Activated effector memory CD4-positive, alpha-beta T cell treated with Interleukin-2 at 50 U/mL for 16 hours (primary cell): Measurements from ENCODE around the gene AUH.

Source experiments
- DNase-seq: peaks from one replicate; pipeline ENCODE4 v3.0.0-alpha.2; 2020

The AUH gene

DNA sequence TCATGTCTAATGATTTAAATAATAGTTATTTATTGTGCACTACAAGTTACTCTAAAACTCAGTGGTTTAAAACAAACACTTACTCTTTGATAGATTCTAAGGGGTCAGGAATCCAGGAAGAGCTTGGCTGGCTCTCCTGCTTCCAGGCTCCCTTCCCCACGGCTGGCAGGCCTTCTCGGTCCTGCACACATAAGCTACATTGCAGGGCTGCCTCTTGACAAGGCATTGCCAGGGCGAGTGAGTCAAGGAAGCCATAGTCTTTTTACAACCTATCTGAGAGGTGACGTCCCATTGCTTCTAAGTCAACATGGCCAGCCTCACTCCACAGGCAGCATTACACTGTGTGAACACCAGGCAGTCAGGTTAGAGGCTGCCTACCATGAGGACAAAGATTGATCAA, 119.8 kb downstream of the AUH start:
- DNase-seq, result no peak

DNA sequence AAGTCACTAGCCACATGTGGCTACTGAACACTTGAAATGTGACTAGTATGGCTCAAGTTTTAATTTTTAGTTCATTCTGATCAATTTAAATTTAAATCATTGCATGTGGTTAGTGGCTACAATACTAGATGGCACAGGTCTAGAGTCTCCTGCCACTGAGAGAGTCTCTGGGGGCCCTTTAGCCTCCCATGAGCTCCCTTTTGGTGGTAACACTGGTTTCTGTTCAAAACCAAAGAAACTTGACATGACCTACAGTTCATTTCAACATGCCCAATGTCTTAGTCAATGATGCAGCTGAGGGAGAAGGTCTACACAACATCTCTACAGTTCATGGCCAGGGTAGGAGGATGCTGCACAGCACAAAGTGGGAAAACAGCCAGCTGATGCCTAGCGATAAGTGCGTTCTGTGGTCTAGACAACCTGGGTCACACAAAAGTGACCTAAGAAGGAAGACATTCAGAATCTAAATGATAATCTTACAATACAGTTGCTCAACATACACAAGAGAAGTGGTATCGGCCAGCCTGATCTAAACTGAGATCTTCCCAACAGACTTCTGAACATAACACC, 121.0 kb downstream of the AUH start:
- no peak for DNase-seq

DNA sequence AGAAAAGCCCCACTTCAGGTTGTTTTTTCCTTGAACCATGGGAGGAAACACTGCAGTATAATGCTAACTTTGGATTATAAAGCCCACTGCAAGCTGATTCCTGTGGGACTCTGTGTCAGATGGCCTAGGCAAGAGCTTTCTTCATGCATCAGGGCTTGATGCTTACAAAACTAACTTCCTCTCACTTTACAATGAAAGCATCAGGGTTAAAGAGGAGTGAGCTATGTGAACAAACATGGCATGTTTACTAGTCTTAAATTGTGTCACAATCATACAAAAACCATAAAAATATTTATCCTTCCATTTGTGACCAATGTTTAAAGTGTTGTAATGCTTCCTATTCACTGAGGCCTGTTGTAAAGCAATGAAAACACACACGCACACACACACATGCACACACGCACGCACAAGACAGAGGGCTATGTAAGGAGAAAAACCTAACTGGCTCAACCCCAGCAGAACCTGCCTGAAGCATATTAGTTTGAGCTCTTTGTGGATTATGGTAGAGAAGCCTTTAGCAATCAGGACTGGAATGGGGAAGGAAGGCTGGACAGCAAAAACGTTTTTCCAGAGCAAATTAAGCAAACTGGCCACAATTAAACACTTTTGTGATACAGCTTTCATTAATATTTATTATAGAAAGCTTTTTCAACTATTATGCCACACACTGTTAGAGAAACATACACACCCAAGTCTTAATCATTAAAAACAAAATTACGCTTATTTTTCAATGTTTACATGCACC, 122.2 kb downstream of the AUH start:
- no peak for DNase-seq

DNA sequence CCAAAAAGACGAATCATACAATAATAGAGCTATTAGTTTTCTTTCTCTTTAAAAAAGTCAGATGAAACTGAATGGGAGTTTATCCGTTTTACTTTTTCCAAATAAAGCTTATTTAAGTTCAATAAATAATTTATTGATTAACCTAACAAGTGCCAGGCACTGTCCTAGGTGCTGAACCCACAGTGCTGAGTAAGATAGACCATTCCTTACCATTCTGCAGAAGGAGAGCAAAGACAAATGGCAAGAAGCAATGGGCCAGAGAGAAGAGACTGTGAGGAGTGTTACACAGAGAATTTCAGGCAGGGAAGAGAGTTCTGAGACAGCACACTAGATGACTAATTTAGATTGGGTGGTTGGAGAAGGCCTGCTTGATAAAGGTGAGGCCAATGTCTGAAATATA, 127.2 kb downstream of the AUH start:
- no peak for DNase-seq

DNA sequence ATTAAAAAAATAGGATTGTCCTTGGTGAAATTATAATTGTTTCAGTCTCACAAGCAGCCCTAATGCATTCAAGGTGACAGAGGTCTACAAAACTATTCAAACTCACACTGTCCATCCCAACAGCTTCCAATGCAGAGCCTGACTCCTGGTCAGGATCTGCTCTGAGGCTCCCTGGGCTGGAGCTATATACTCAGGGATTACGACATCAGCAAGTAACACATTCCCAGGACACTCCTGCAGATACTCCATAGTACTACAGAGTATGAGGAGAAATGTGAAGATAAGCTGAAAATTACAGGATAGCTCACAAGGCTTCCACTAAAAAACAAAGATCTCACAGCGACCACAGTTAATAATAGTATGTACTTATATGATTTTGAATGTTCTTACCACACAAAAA, 130.1 kb downstream of the AUH start:
- DNase-seq, result no peak

DNA sequence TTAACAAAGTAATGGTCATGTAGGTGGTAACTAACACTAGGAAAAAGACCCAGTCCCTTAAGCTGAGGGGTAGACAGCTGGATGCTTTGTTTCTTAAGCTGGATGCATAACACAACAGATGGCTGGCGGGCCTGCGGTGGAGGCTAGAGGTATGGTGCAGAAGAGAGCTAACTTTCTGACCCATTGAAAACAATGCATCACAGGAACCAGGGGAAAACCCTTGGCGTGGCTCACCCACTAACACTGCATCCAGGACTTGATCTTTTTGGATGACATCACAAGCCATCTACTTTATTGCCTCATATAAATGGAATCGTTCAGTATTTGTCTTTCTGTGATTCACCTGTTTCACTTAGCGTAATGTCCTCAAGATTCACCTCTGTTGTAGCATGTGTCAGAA, 138.7 kb downstream of the AUH start:
- DNase-seq, result no peak

DNA sequence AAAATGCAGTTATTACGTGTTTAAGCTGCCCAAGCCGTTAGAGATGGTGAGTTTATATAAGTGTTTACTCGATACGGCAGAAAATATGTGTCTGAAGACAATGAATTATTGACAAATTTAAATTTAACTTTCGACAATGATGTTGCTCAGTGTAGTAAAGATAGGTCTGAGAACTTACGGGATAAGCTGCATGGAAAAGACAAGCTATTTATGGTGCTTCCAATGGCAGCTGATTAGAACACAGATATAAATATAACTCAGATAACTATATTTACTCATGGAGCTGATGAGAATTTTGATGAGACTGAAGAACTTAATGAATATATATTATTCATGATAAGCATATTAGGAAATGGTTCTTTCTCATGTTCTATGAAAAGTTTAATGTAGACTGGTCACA, 139.3 kb downstream of the AUH start:
- DNase-seq, result no peak

DNA sequence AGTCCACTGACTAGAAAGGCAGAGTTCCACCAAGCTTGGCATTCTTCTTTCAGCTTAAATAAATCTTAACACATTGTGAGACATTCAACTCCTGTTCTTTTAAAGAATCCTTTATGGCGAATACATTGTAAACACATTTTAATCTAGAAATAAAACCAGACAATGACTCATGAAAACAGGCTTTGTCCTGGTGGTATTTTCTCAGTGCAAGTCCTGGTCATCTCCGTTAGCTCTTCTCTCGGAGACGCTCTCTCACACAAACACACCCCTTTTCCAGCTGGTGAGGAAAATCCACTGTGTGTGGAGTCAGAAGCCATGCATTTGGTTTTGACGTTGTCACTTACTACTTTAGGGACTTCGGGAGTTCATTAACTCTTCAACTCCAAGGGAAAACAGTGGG, 140.4 kb downstream of the AUH start:
- no peak for DNase-seq

DNA sequence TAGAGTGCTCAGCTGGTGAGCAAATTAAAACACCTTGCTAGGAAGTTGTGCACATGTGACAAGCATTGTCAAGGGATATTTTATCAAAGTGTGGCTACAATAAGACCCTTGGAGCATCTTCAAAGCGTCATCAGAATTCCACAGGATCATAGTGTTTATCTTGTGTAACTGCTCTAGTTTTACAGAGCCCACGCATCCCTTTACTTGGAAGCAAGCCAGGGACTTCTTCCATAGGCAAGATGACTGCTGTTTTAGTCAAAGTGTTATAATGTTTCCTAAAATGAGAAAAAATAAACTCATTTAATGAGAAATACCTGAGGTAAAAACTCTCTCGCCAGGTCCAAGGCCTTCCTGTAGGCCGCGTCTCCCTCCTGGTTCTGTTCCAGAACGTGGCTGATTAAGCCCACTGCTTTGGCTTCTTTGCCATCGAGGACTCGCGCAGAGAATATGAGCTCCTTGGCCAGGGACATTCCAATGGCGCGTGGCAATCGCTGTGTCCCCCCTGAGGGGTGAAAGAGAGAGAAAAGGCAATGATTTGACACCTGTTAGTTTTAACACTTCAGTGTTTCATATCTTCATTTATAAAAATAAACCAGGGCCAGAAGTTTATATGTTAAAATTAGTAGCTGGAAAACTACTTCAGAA, 141.1 kb downstream of the AUH start:
- DNase-seq, result no peak

DNA sequence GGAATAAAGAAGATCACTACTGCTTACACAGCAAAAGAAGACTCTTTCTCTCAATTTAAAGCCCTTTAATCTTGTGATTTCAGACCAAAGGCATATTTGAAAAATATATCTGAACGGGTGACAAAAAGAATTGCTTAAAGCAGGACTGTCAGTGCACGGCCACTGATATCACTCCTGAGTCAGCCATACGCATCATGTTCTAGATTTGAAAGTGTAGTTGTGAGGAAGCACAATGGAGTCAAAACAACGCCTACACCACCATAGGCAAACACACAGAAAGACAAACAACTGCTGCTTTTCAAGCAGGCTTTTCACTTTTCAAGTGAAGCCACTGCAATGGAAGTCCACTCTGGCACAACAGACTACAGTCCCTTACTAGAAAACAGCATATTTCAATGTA, 141.7 kb downstream of the AUH start:
- no peak for DNase-seq

DNA sequence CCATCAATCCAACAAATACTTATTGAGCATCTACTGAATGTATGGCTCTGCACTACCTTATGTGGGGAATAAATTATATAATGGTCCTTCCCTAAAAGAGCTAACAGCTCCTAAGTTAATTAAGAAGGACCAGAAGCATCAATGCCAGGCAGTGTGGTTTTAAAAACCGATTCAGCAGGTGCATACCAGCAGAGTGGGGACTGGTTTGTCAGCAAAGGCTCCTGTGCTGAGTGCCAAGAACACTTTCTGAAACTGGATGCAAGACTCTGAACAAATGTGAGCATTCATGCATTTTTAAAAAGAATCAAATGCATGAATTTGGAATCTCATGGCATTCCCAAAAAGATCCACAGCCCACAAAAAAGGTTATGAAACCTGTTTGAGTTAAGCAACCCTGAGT, 142.2 kb downstream of the AUH start:
- DNase-seq, result no peak

DNA sequence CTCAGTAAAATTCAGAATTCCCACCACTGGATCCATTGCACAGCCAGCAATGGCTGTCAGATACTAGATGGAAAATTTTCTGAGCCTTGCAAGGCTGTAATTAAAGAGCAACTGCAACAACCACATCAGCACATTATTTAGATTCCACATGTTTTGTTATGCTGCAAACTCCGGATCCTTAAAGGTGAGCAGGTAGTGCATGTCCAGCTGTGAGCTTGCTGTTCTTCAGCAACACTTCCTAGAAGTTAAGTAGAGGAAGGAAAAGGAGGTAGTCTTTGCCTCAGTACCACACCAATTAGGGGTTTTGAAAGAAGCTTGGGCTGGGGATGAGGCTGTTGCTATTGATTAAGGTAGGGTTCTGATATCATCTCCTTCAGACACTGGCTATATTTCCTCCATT, 144.3 kb downstream of the AUH start:
- DNase-seq, result no peak

DNA sequence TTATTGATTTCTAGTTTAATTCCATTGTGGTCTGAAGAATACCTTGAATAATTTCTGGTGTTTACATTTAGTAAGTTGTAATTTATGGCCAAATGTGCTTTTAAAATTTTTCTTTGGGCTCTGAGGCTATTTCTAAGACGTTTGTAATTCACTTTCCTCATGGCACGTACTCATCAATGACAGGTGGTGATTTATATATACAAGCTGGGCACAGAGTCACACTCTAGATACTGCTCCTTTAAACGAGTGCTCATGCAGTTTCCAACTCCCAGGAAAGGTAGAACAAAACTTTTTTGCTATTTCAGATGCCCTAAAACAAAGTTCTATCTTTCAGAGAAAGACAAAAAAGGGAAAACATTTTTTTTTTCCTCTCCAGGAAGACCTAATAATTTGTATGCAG, 146.9 kb downstream of the AUH start:
- DNase-seq, result no peak

DNA sequence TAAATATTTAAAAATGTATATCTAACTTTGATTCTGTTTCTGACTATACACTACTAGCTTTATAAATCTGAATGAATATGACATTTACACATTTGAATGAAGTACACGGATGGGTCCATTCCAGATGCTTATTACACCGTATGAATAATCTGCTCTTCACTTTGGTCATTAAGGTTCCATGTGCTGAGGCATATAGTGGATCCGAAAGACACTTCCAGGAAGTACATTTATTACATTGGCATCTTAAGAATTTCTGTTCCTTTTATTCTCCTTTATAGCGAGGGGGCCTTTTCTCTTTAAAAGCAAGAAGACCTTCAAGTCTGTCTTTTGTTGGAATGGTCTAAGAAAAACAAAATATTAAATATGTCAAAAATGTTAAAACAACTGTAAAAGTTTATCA, 147.6 kb downstream of the AUH start:
- no peak for DNase-seq

DNA sequence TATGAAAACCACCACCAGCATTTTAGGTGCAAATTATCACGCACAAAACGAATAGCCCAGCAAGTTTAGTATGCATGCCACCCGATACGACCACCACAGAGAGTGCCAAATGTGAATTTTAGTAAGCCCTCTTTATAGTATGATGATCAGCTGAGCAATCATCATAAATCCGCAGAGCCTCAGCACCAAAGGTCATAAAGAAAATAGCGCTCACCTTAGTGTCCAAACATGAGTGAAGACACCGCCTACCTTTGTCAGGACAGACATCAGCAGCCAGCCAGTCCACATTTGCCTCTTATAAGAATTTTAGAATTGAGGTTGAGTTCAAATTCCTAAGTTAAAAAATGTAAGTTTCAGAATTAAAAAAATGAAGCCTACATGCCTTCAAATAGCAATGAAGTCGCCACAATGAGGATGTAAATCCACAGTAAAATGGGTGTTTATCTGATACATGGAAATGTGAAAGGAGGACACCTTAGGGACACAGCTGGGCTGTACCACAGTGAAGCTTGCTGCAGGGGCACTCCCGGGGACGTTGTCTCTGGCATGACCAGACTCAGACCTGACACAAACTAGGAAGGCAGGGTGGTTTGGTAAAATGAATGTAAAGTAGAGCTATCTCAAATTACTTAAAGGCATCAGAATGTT, 149.0 kb downstream of the AUH start:
- no peak for DNase-seq

DNA sequence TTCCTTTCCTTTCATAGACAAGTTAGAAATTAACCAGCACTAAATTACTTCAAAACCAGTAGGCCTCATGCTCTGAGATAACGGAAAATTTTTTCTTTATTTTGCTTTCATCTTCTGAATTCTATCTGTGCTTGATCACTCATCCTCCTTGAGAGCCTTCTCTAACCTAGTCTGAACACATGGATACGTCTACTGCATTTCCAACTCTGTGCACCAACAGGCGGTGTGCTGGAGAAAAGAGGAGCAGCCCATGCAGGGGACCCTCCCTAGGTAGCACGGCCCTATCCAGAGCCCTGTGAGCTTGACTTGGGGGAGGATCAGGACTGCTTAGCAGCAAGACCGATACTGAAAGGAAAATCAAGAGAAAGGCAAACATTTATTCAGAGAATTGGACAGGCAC, 149.8 kb downstream of the AUH start:
- peak; percentile 10 for DNase-seq

DNA sequence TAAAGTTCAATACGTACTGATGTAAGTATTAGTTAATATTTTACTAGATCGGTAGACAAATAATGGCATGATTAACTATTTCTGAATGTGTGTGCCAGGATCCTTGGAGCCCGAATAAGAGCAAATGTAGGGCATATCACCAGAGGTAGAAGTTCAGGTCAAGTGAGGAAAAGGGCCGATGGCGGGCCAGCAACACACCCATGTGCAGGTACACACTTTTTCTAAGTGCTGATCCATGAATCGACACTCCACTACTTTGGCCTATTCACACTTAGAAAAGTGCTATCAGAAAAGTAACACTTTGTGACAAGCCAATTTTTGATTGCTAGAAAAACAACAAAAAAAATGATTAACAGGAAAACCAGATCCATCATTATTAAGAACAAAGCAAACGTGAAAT, 150.3 kb downstream of the AUH start:
- DNase-seq, result no peak

DNA sequence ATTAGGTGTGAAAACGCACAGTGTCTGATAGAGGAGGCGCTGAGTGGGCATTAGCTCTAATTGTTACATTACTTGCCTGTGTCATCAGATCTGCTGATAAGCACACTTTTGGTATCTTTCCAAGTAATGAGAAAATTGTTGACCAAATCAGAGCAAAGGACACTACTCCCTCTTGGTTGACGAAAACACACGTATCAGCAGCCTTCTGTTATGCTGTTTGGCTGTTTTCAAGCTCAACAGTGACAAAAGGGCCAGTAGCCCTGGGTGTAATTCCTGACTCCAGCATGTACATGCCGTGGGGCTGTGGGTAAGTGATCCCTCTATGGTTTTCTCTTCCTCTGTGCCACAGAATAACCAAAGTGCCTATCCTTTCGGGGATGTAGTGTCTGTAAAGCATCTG, 151.4 kb downstream of the AUH start:
- no peak for DNase-seq

DNA sequence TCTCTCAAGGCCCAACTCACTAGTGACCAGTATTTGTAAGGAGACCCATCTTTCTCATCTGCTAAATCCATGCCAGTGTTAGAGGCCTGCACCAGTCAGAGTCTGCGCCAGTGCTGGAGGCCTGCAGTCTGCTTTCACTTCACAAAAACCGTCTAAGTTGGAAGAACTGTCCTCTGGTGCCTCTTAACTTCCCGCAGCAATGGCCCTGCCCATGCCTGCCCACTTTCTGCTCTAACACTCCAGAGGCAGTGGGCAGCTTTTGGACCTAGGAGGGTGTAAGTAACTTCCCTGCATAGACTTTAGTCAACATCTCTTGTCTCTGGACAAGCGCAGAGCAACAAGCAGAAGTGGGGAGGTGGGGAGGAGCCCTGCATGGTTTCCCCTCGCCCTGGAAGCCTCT, 152.9 kb downstream of the AUH start:
- DNase-seq, result no peak

DNA sequence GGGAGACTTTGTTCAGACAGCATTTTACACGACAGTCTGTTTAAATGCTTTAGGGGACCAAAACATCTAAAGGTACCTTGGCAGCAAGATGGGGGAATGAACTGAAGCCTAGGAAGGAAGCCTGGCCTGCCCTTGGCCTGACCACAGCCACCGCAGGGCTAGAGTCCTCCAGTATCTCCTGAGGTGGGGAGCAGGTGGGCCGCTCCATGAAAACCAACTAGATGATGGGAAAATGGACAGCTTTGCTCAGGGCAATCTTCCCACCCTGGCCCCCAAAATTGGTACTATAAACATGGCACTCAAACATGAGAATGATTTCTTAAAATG, 153.3 kb downstream of the AUH start:
- DNase-seq, result no peak

DNA sequence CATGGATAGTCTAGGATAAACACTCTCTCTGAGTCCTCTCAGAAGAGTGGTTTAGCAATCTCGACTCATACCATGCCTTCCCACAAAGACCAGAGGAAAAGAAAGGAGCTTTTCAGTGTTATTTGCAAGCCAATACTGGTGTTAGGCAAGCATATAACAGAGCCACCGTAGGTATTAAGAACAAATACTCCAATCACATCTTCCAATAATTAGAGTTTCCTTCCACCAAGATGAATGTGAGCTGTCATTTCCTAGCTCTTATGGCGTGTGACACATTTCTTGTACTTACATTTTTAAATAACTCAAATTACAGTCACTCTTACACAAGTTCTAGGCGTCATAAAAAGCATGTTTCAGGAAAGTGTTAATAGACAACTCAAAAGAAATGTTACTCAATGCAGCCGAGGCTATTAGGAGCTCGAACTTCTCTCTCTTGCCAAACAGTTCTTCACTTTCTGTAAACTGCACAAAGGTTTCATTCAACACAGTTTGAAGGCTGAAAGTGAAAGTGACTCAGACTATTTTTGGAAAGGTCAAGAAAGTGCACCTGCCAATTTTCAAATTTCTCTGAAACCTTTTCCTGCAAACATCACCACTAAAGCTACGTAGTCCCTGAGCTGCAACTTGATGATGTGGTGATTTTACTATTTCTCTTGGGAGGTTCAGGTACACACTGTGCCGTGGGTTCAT, 153.8 kb downstream of the AUH start:
- DNase-seq, result no peak

DNA sequence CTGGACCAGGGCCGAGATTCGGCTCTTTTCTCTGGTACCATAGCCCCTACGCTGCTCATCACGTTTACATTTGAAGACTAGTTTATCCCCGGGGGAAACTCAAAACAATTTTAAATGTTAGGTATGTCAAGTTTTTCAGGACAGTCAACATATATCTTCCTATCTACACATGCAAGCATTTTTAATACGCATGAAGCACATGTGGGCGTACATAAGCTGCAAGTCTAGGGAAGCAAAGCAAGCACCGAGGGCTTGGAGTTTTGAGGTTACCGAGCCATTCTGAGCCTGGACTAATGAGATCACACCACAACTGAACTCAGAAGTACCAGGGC, 154.4 kb downstream of the AUH start:
- DNase-seq, result no peak

DNA sequence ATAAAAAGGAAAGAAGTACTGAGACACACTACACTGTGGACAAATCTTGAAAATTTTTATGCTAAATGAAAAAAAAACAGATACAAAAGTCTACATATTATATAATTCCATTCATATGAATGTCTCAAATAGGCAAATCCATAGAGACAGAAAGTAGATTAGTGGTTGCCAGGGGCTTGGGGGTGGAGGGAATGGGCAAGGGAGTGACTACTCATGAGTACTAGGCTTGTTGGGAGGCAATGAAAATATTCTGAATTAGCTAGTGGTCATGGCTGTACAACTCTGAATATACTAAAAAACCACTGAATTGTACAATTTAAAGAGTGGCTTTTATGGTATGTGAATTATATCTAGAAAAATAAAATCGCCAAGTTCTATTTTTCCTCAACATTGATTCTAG, 154.9 kb downstream of the AUH start:
- no peak for DNase-seq

DNA sequence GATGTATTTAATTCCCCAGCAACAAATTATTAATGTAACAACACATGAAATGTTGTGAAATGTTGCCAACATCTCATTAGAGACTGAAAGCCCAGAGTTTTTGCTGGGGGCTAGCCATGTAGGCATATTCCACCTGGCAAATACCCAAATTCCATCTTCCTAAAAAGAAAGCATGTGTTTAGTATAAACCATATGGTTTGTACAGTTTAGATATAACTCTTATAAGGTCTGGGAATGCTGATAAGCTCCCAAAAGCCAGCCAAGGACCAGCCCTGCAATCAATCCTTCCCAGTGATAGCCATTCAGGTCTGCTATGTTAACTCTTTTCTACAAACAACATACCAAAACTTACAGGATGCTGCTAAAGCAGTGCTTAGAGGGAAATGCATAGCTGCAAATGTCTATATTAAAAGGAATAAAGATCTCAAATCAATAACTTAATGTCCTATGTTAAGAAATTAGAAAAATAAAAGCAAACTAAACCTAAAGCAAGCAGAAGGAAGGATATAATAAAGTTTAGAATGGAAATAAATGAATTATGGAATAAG, 158.9 kb downstream of the AUH start:
- DNase-seq, result no peak
